Astrocyte of the cerebellum (primary cell): ENCODE measurements around the gene TATDN2.

Source experiments
- DNase-seq: peaks from one replicate; pipeline ENCODE4 v3.0.0-alpha.2; 2011; ENCODE audit warnings: low read depth
- H3K4me3 ChIP-seq: 2 replicates; pipeline ENCODE4 v1.5.1; 2011; ENCODE audit warnings: mild to moderate bottlenecking, low read depth, low read length, moderate library complexity
- in situ Hi-C: cut with HindIII; loops from 2 replicates; pipeline ENCODE4 v1.10.0; 2017; ENCODE audit warnings: low sequenced_read_pairs
- TF ChIP-seq, protein P1 (sequence below): IDR thresholded peaks from 2 replicates; pipeline ENCODE4 v1.5.1; 2012; ENCODE audit warnings: low read length, low read depth, moderate library complexity, mild to moderate bottlenecking; ENCODE audit errors: missing control alignments

Gene TATDN2

DNA sequence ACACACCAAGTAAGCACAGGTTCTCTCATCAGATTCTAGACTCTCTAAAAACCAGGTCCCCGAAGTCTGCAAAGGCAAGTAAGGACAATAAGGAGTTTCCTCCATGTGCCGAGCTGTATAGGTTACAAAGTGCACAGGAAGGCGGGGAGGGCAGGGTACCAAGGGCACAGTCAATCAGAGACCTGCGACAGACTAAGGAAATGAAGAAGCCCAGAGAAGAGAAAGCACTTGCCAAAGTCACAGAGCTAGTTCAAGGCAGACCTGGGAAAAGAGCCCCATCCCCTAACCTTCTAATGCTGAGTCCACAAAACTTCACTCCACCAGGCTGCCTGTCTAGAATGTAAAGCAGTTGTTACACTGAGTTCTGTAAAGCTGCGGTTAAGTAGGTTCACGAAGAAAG is 71.0 kb downstream of the TATDN2 start:
- peak overlapping the region; percentile 100 for H3K4me3 ChIP-seq
- DNase-seq: no peak
- in situ Hi-C loops: no loop called here
- TF ChIP-seq, protein P1, sequence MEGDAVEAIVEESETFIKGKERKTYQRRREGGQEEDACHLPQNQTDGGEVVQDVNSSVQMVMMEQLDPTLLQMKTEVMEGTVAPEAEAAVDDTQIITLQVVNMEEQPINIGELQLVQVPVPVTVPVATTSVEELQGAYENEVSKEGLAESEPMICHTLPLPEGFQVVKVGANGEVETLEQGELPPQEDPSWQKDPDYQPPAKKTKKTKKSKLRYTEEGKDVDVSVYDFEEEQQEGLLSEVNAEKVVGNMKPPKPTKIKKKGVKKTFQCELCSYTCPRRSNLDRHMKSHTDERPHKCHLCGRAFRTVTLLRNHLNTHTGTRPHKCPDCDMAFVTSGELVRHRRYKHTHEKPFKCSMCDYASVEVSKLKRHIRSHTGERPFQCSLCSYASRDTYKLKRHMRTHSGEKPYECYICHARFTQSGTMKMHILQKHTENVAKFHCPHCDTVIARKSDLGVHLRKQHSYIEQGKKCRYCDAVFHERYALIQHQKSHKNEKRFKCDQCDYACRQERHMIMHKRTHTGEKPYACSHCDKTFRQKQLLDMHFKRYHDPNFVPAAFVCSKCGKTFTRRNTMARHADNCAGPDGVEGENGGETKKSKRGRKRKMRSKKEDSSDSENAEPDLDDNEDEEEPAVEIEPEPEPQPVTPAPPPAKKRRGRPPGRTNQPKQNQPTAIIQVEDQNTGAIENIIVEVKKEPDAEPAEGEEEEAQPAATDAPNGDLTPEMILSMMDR: no peak

DNA sequence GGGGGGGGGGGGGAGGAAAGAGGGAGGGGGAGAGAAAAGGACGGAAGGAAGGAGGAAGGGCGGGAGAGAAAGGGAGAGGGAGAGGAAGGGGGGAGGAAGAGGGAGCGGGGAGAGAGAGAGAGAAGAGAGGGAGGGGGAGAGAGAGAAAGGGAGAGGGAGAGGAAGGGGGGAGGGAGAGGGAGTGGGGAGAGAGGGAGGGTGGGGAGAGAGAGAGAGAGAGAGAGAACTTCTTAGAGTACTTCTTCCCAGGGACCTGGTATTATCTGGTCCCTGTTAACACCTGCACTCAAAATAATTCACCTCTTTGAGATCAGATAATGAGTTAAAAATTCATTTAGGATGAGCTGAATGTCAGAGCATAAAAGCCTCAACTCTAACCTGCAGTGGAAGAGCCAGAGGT is 71.5 kb downstream of the TATDN2 start:
- in situ Hi-C loops: no loop called here
- DNase-seq: no peak
- TF ChIP-seq, protein P1: no peak
- H3K4me3 ChIP-seq: peak overlapping the region; percentile 100

DNA sequence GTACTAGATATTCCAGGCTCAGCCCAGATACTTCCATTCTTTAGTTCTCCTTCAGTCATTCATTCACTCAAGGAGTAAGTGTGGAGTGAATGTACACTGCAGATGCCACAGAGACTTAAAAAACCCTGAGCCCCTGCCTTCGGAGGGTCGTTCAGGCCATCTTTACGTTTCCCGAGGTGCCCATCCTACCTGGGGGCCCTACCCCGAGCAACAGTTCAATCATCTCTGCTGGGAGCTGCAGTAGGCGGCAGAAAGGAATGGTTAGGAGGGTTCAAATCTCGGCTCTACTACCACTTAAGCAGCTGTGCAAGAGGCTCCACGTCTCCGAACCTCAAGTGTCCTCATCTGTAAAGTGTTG is 72.0 kb downstream of the TATDN2 start:
- in situ Hi-C loops: no loop called here
- TF ChIP-seq, protein P1: no peak
- DNase-seq: no peak
- H3K4me3 ChIP-seq: peak overlapping the region; percentile 100

DNA sequence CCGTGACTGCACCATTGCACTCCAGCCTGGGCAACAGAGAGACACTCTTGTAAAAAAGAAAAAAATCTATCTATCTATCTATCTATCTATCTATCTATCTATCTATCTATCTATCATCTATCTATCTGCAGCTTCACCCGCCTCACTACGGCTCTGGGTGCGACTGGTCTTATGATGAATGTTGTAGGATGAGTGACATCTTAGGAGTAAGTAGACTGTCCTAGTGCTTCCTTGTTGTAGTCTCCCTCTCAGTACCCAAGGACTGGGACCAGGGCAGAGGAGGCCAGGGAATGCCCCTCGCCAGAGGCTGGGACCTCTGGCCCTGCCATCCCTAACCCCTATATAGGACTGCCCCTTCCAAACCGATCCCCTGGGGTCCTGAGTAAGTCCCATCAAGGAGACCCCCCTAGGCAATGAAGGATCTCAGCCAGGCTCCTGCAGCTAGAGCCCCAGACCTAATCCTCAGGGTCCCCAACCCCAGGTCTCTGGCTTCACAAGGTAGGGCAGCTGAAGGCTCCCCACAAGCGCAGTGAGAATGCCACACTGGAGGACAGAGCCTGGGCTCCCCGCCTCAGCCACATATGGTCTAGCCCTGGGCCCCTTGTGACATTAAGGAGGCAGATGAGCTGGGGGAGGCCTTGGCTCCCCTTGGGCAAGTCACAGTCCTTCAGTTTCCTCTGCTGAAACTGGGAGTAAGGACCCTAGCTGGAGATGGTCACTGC is 73.5 kb downstream of the TATDN2 start:
- peak overlapping the region; percentile 100 for H3K4me3 ChIP-seq
- TF ChIP-seq, protein P1: no peak
- in situ Hi-C loops: no loop called here
- DNase-seq: no peak

DNA sequence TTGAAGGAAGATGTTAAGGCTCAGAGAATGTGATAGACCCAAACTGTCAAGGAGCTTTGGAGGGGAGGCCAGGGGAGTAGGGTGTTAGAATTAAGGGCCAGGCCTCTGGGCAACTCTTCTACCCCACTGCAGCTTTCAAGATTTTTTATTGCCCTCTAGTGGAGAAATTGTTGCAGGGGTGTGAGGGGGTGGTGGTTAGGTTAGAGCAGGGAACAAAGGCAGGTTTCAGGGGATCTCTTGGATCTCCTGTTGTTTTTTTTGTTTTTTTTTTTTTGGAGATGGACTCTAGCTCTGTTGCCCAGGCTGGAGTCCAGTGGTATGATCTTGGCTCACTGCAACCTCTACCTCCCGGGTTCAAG is 74.1 kb downstream of the TATDN2 start:
- in situ Hi-C loops: no loop called here
- no peak overlapping the region for H3K4me3 ChIP-seq
- TF ChIP-seq, protein P1: peak; percentile 21
- DNase-seq: no peak

DNA sequence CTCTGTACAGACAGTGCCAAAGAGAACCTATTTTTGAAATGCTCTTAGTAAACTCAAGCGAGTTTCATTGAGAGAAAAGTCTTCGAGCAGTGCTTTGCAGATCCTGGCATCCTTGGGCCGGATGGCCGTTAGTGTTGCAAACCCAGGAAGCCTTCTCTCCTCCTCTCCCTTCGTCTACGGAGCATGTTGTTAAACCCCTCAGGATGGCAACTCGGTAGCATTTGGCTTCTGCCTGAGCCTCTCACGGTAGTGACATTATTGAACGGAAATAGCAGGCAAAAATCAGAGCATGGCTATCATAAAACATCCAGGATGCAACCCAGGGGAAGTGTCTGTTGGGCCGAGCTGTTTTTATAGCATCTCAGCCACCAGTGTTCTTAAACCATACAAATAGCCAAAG is 79.3 kb downstream of the TATDN2 start:
- no peak for DNase-seq
- TF ChIP-seq, protein P1: no peak
- H3K4me3 ChIP-seq: no peak overlapping the region
- in situ Hi-C loops: loop anchor here (25.0 kb wide), 1 partner anchor 385 kb away; no protein-coding TSS in a partner anchor
